SK-N-MC (cell line): ENCODE data around the gene CALCB.

Experiments
- EZH2 ChIP-seq: fragments of 200-600 bp; sonication (generic); IDR thresholded peaks from one replicate; pipeline ENCODE4 v1.6.1; 2017; ENCODE audit warnings: antibody characterized with exemption
- FOXP2 ChIP-seq: optimal IDR thresholded peaks from 2 replicates; pipeline ENCODE3; 2011; ENCODE audit warnings: mild to moderate bottlenecking, moderate library complexity; ENCODE audit not compliant: insufficient read depth; ENCODE audit errors: extremely low read length, control extremely low read depth
- POLR2AphosphoS5 ChIP-seq: IDR thresholded peaks from 2 replicates; pipeline ENCODE4 v1.6.1; 2012; ENCODE audit warnings: mild to moderate bottlenecking, low read depth, low read length, borderline replicate concordance

DNA sequence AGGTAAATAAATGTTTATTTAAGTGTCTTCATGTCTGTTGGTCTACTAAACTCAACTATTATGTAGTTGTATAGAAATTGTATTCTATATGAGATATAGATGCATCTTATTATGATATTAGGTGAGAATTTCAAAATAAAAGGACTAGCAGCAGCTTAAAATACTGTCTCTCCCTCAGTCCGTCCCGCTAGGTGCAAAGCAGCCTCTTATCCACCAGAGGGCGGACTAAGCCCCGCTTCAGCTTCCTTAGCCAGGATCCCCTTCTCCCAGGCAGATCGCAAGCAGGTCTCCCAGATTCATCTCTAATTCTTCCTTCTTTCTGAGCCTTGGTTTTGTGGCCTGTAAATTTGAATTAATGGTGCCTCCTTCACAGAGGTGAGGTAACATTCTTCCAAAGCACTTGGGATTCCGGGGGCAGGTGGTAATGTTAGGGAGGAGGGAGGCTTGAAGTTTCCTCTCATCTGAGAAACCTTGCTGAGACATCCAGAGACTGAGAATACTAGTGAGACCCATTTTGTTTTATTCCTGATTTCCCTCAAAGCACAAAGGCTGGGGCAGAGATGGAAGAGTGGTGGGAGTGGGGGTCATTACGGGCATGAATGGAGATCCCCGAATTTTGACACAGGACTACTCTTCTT lies 27.8 kb downstream of the CALCB start:
- no peak for TF ChIP-seq EZH2
- TF ChIP-seq POLR2AphosphoS5 = no peak
- TF ChIP-seq FOXP2 = no peak
